CD4-positive, alpha-beta T cell treated with Interleukin-10 for 1 hour (primary cell): ENCODE data around the gene CHMP4B.

Experiments used
- DNase-seq: peaks from one replicate; pipeline ENCODE4 v3.0.0-alpha.2; 2020

CHMP4B gene

GRCh38 chr20:33822423-33822822 lies 11.3 kb downstream of the CHMP4B start:
- DNase-seq: no peak

GRCh38 chr20:33822991-33823390 lies 11.8 kb downstream of the CHMP4B start:
- no peak for DNase-seq

- no peak for DNase-seq
These were observed 13.7 kb downstream of the CHMP4B start for GRCh38 chr20:33824852-33825251.

GRCh38 chr20:33825340-33826269 lies 14.5 kb downstream of the CHMP4B start:
- DNase-seq: no peak

GRCh38 chr20:33826270-33826897 lies 15.2 kb downstream of the CHMP4B start:
- DNase-seq: no peak

GRCh38 chr20:33827109-33827508 lies 16.0 kb downstream of the CHMP4B start:
- DNase-seq: no peak

GRCh38 chr20:33827634-33828325 lies 16.6 kb downstream of the CHMP4B start:
- DNase-seq: no peak

GRCh38 chr20:33828326-33828844 lies 17.2 kb downstream of the CHMP4B start:
- no peak for DNase-seq

- no peak for DNase-seq
These were observed 17.9 kb downstream of the CHMP4B start for GRCh38 chr20:33828967-33829560.

- no peak for DNase-seq
These were observed 18.5 kb downstream of the CHMP4B start for GRCh38 chr20:33829636-33830035.

GRCh38 chr20:33830371-33830770 lies 19.2 kb downstream of the CHMP4B start:
- no peak for DNase-seq

- DNase-seq: no peak
These were observed 21.1 kb downstream of the CHMP4B start for GRCh38 chr20:33832103-33832804.

- DNase-seq: no peak
These were observed 22.2 kb downstream of the CHMP4B start for GRCh38 chr20:33833333-33833732.

- no peak for DNase-seq
These were observed 24.5 kb downstream of the CHMP4B start for GRCh38 chr20:33835615-33836172.

GRCh38 chr20:33836277-33836676 lies 25.1 kb downstream of the CHMP4B start:
- no peak for DNase-seq

GRCh38 chr20:33837096-33837830 lies 26.1 kb downstream of the CHMP4B start:
- no peak for DNase-seq

GRCh38 chr20:33838035-33838864 lies 27.1 kb downstream of the CHMP4B start:
- DNase-seq: no peak

GRCh38 chr20:33839591-33839990 lies 28.4 kb downstream of the CHMP4B start:
- no peak for DNase-seq

GRCh38 chr20:33840160-33840559 lies 29.0 kb downstream of the CHMP4B start:
- DNase-seq: no peak

GRCh38 chr20:33840759-33841435 lies 29.7 kb downstream of the CHMP4B start:
- DNase-seq: no peak
